Esophagus muscularis mucosa (tissue), 4 donors: ENCODE results near the gene DYNLL1. TPM values are rescaled to one million over a fixed set of nuclear protein-coding genes. Genes with fewer than 3 reads are reported as not detected.

Experiments
- DNase-seq: peaks from one replicate; pipeline ENCODE4 v3.0.0-alpha.2; 2017; ENCODE audit errors: extremely low spot score
- H3K27ac ChIP-seq, 4 donors: fragments of 200-600 bp; sonication (generic); replicated peaks in 1 of 4; 1 replicate in 3 of 4; 2 replicates in 1 of 4; pipeline ENCODE4 v1.5.1; 2016 to 2019; ENCODE audit warnings: mild to moderate bottlenecking in 1 of 4
- H3K27me3 ChIP-seq, 4 donors: fragments of 200-600 bp; sonication (generic); one replicate each; pipeline versions ENCODE4 v1.5.1 to v1.6.0; 2016 to 2019
- H3K36me3 ChIP-seq, 4 donors: fragments of 200-600 bp; sonication (generic); one replicate each; pipeline ENCODE4 v1.5.1; 2016 to 2019
- H3K4me1 ChIP-seq, 4 donors: fragments of 200-600 bp; sonication (generic); one replicate each; pipeline ENCODE4 v1.5.1; 2016 to 2019
- H3K4me3 ChIP-seq, 4 donors: fragments of 200-600 bp; sonication (generic); 1 replicate in 2 of 4; 2 replicates in 2 of 4; pipeline ENCODE4 v1.5.1; 2016 to 2019; ENCODE audit warnings: mild to moderate bottlenecking in 4 of 4, moderate library complexity in 1 of 4
- H3K9me3 ChIP-seq, 4 donors: fragments of 200-600 bp; sonication (generic); 1 replicate in 3 of 4; 2 replicates in 1 of 4; pipeline ENCODE4 v1.5.1; 2016 to 2019
- CTCF ChIP-seq, 3 experiments: fragments of 200-600 bp in 2 of 3; fragments of 450-650 bp in 1 of 3; sonication (generic) in 2 of 3; IDR thresholded peaks; one replicate each; pipeline ENCODE4 v1.5.1; 2017 to 2019; ENCODE audit warnings: antibody characterized with exemption in 3 of 3, mild to moderate bottlenecking in 2 of 3, moderate library complexity in 1 of 3
- EP300 ChIP-seq: sonication (generic); formaldehyde crosslinking; IDR thresholded peaks from one replicate; pipeline ENCODE4 v1.6.1; 2017; ENCODE audit warnings: antibody characterized with exemption
- POLR2A ChIP-seq: fragments of 450-650 bp; IDR thresholded peaks from one replicate; pipeline ENCODE4 v1.6.1; 2017; ENCODE audit warnings: antibody characterized with exemption, moderate library complexity, mild to moderate bottlenecking, low read depth
- POLR2AphosphoS5 ChIP-seq, 2 donors: sonication (generic); formaldehyde crosslinking; IDR thresholded peaks; one replicate each; pipeline ENCODE4 v1.6.1; 2017; ENCODE audit warnings: antibody characterized with exemption in 2 of 2
- WGBS: methylation state at CpG from one replicate; pipeline ENCODE4 v1.1.5; 2018; 5-methylcytosine and 5-hydroxymethylcytosine counted together
- intact Hi-C: fragments of 100-400 bp; cut with DNase I; formaldehyde crosslinking; loops from one replicate; pipeline ENCODE4 v1.15.1; 2023
- total RNA-seq, 4 donors: library from RNA; depleted of rRNA; stranded (reverse); fragments of >200 nt; gene quantifications; one replicate each; pipeline versions ENCODE4 v1.1.0 to v1.2.1, GENCODE V29; 2016

Gene DYNLL1
- total RNA-seq, 4 donors from 2014 or later = 229 to 289 (median 269) TPM

DNA sequence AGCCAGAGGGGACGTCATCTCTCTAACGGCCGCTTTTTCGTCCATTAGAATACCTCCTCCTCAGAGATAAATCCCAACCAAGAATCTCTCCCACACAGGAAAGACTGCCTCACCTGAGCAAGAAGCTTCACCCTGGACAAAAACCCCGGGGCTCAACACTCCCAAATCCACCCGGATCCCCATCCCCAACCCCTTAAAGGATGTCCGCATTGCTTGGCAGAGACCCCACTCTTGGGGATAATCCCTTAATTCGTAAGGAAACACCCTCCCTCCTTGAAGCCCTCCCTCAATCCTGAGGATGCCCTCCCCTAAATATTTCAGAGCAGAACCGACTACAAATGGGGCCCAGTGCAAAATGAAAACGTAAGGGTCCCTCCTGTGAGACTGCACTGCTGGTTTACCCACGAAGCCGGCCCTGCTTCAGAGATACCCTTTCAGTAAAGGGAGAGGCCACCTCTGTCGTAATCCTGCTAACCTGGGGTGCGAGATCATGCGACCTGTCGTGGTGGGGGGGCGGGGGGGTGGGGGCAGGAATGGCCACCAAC lies 655 bp upstream of the DYNLL1 start:
- intact Hi-C loops = no loop called here
- Histone ChIP-seq H3K36me3 (peaks cover 0 to 34% (median 24%) of the 10 kb centered on the region in 4 donors), H3K4me3 (peak overlapping the region; percentile 78 to 96 (median 88)), H3K27ac (peak overlapping the region; percentile 88 to 94 (median 91)), H3K4me1 (peaks cover 21 to 36% (median 30%) of the 10 kb centered on the region in 4 donors), H3K27me3 (no peaks in the 10 kb centered on the region), H3K9me3 (no peaks in the 10 kb centered on the region)
- 38% methylated on average over 11 of the region's 17 CpGs for WGBS
- no peak for DNase-seq
- TF ChIP-seq POLR2A (no peak), EP300 (no peak), CTCF (IDR thresholded peaks at IDR 0.05) (no peak), POLR2AphosphoS5 (IDR thresholded peaks at IDR 0.05) (no peak)

GRCh38 chr12:120496413-120497340 lies 764 bp downstream of the DYNLL1 start:
- WGBS = under 1% methylated on average over 47 of the region's 47 CpGs
- intact Hi-C loops = loop anchor here (2.0 kb wide), 1 partner anchor 32 kb away; the partner anchor contains the start of gene COQ5
- DNase-seq = no peak

GRCh38 chr12:120497524-120498150 lies 1.7 kb downstream of the DYNLL1 start:
- no peak for TF ChIP-seq CTCF (IDR thresholded peaks at IDR 0.05)
- no peak for TF ChIP-seq EP300
- no peak for TF ChIP-seq POLR2AphosphoS5 (IDR thresholded peaks at IDR 0.05)
- no peak for TF ChIP-seq POLR2A
- intact Hi-C loops = loop anchor here (2.0 kb wide), 1 partner anchor 31 kb away; the partner anchor contains the start of gene COQ5
- peak overlapping the region; percentile 78 to 96 (median 88) for H3K4me3 ChIP-seq
- H3K4me1 ChIP-seq = peaks cover 21 to 36% (median 30%) of the 10 kb centered on the region in 4 donors
- no peaks in the 10 kb centered on the region for H3K27me3 ChIP-seq
- H3K27ac ChIP-seq = peak overlapping the region; percentile 88 to 94 (median 91)
- no peak for DNase-seq
- no peaks in the 10 kb centered on the region for H3K9me3 ChIP-seq
- H3K36me3 ChIP-seq = peaks cover 0 to 50% (median 29%) of the 10 kb centered on the region in 4 donors
- WGBS = 21% methylated on average over 9 of the region's 9 CpGs

More at GRCh38 chr12:120496413-120497340, 764 bp downstream of the DYNLL1 start:
- peak overlapping the region; percentile 88 to 94 (median 91) for H3K27ac ChIP-seq
- TF ChIP-seq POLR2AphosphoS5 (IDR thresholded peaks at IDR 0.05) = peak in 1 of 2 donors; percentile 5
- TF ChIP-seq EP300 = no peak
- H3K36me3 ChIP-seq = peaks cover 0 to 42% (median 25%) of the 10 kb centered on the region in 4 donors
- no peaks in the 10 kb centered on the region for H3K27me3 ChIP-seq
- peaks cover 21 to 36% (median 30%) of the 10 kb centered on the region in 4 donors for H3K4me1 ChIP-seq
- peak overlapping the region; percentile 78 to 96 (median 88) for H3K4me3 ChIP-seq
- no peaks in the 10 kb centered on the region for H3K9me3 ChIP-seq

DNA sequence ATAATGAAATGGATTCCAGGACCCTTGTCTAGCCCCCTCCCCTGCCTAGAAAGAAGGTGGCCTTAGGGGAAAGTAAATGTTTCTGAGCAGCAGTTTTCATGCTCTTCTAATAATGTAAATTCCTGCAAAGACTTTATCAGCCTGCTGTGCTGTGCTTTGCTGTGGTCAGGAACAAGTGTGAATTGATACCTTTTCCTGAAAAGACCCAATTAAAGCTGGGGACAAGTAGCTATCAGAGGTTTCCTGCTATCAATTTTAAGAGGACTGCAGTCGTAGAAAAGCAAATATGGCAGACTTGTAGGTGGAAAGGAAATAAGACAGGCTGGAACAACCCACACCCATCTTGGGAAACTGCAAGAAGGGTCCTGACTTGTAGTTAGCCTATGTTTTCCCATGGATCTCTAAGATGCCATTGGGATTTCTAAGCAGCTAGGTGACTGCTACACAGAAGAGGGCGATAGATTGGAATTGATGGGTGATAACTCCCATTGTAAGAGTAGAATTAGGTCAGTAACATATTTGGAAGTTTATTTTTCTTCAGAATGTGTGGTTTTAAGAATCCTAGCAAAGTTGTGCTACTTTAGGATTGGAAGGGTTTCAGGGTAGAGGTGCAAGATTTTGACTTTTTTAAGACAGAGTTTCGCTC lies 3.1 kb downstream of the DYNLL1 start:
- intact Hi-C loops = no loop called here
- TF ChIP-seq CTCF (IDR thresholded peaks at IDR 0.05) (no peak), POLR2AphosphoS5 (IDR thresholded peaks at IDR 0.05) (no peak), EP300 (no peak), POLR2A (no peak)
- peaks cover 21 to 36% (median 30%) of the 10 kb centered on the region in 4 donors for H3K4me1 ChIP-seq
- WGBS = 92% methylated on average over 3 of the region's 3 CpGs
- no peaks in the 10 kb centered on the region for H3K27me3 ChIP-seq
- H3K4me3 ChIP-seq = no peak overlapping the region
- DNase-seq = no peak
- peak overlapping the region in 3 of 4 donors; percentile 6 to 93 (median 89) for H3K27ac ChIP-seq
- no peaks in the 10 kb centered on the region for H3K9me3 ChIP-seq
- peaks cover 9 to 63% (median 41%) of the 10 kb centered on the region in 4 donors for H3K36me3 ChIP-seq
